HUES48 (cell line): ENCODE data around the gene GPALPP1.
"Not testable (repeated sequence)": the region's sequence is repeated elsewhere in the genome, so short reads cannot be mapped to it uniquely, and the experiment has no call there.

Source experiments
- H3K27ac ChIP-seq: one replicate; pipeline ENCODE4 v1.7.0; 2013; ENCODE audit warnings: low read depth, low read length, inconsistent platforms
- H3K27me3 ChIP-seq: 2 replicates; pipeline ENCODE4 v1.6.1; 2013; ENCODE audit warnings: mild to moderate bottlenecking, low read length; ENCODE audit not compliant: control insufficient read depth, insufficient read depth
- H3K36me3 ChIP-seq: 2 replicates; pipeline ENCODE4 v1.6.1; 2013; ENCODE audit warnings: low read length; ENCODE audit not compliant: control insufficient read depth, insufficient read depth
- H3K4me1 ChIP-seq: 2 replicates; pipeline ENCODE4 v1.6.1; 2013; ENCODE audit warnings: mild to moderate bottlenecking, low read length; ENCODE audit not compliant: control insufficient read depth, insufficient read depth
- H3K4me3 ChIP-seq: 2 replicates; pipeline ENCODE4 v1.5.1; 2013; ENCODE audit warnings: mild to moderate bottlenecking, low read depth, low read length
- H3K9ac ChIP-seq: 2 replicates; pipeline ENCODE4 v1.6.1; 2013; ENCODE audit warnings: mild to moderate bottlenecking, low read depth, low read length, moderate library complexity
- H3K9me3 ChIP-seq: 2 replicates; pipeline ENCODE4 v1.6.1; 2013; ENCODE audit warnings: low read length; ENCODE audit not compliant: control insufficient read depth, insufficient read depth

GPALPP1 gene

GRCh38 chr13:45007823-45008222 is 18.5 kb downstream of the GPALPP1 start:
- H3K9ac ChIP-seq = no peak overlapping the region
- H3K9me3 ChIP-seq = no peaks in the 10 kb centered on the region
- no peak overlapping the region for H3K4me3 ChIP-seq
- no peaks in the 10 kb centered on the region for H3K27me3 ChIP-seq
- peaks cover 68% of the 10 kb centered on the region for H3K36me3 ChIP-seq
- no peak overlapping the region for H3K27ac ChIP-seq
- H3K4me1 ChIP-seq = no peaks in the 10 kb centered on the region

DNA sequence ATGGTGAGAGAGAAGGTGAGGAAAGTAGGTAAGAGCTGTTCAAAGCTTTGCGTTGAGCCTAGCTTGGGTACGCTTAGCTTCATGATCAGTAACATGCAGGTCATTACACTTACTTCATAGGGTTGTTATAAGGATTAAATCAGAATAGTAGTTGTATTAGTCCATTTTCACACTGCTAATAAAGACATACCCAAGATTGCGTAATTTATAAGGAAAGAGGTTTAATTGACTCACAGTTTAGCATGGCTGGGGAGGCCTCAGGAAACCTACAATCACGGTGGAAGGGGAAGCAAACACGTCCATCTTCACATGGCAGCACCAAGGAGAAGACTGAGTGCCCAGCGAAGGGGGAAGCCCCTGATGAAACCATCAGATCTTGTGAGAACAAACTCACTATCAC is 21.9 kb downstream of the GPALPP1 start:
- no peaks in the 10 kb centered on the region for H3K4me1 ChIP-seq
- no peaks in the 10 kb centered on the region for H3K27me3 ChIP-seq
- H3K27ac ChIP-seq = no peak overlapping the region
- H3K9ac ChIP-seq = no peak overlapping the region
- no peaks in the 10 kb centered on the region for H3K9me3 ChIP-seq
- H3K4me3 ChIP-seq = no peak overlapping the region
- H3K36me3 ChIP-seq = peaks cover 67% of the 10 kb centered on the region

DNA sequence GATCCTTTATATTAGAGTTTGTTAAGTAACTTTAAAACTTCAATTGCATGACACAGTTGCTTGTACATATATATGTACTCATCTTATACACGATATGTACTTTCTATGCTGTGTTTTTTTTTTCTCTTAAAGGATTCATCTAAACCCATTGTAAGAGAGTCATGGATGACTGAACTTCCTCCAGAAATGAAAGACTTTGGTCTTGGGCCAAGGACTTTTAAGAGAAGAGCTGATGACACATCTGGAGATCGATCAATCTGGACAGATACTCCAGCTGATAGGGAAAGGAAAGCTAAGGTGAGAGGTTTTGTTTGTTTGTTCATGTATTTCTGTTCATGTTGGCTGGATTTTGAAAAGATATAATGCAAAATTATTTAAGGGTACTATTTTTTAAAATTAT is 26.0 kb downstream of the GPALPP1 start:
- no peaks in the 10 kb centered on the region for H3K4me1 ChIP-seq
- H3K36me3 ChIP-seq = peaks cover 38% of the 10 kb centered on the region
- no peaks in the 10 kb centered on the region for H3K27me3 ChIP-seq
- no peak overlapping the region for H3K4me3 ChIP-seq
- no peaks in the 10 kb centered on the region for H3K9me3 ChIP-seq
- H3K27ac ChIP-seq = no peak overlapping the region
- H3K9ac ChIP-seq = no peak overlapping the region

- H3K27ac ChIP-seq = no peak overlapping the region
- no peak overlapping the region for H3K9ac ChIP-seq
These were observed 27.6 kb downstream of the GPALPP1 start for GRCh38 chr13:45016792-45017425.

DNA sequence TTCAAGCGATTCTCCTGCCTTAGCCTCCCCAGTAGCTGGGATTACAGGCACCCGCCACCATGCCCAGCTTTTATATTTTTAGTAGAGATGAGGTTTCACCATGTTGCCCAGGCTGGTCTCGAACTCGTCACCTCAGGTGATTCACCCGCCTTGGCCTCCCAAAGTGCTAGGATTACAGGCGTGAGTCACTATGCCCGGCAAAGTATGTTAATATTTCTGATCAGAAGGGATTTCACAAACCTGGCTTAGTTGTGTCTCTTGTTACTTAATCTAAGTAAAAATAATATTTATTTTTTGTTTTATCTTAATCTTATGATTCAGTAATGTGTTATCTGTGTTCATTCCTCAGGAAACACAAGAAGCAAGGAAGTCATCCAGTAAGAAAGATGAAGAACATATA is 30.6 kb downstream of the GPALPP1 start:
- not testable (repeated sequence) for H3K4me3 ChIP-seq, H3K4me1 ChIP-seq, H3K27me3 ChIP-seq, H3K9ac ChIP-seq, H3K27ac ChIP-seq, H3K9me3 ChIP-seq
- peaks cover 44% of the 10 kb centered on the region for H3K36me3 ChIP-seq

More at GRCh38 chr13:45016792-45017425, 27.6 kb downstream of the GPALPP1 start:
- no peaks in the 10 kb centered on the region for H3K4me1 ChIP-seq
- H3K36me3 ChIP-seq = peaks cover 39% of the 10 kb centered on the region
- no peak overlapping the region for H3K4me3 ChIP-seq
- H3K27me3 ChIP-seq = no peaks in the 10 kb centered on the region
- no peaks in the 10 kb centered on the region for H3K9me3 ChIP-seq

DNA sequence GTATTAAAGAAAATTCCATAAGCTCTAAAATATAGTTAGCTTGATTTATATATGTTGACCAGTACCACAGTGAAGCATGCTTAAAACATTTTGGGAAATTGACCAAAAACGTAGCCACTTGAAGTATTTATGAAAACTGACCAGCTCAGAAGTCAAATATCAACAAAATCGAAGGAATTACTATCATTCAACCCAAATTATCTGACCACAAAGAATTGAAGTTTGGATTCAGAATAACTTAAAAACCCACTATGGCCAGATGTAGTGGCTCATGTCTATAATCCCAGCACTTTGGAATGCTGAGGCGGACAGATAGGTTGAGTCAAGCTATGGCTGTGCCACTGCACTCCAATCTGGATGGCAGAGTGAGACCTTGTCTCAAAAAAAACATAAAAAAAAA is 31.9 kb downstream of the GPALPP1 start:
- Histone ChIP-seq H3K9me3 (no peaks in the 10 kb centered on the region), H3K9ac (no peak overlapping the region), H3K36me3 (peaks cover 35% of the 10 kb centered on the region), H3K4me3 (no peak overlapping the region), H3K27ac (no peak overlapping the region), H3K4me1 (no peaks in the 10 kb centered on the region), H3K27me3 (no peaks in the 10 kb centered on the region)

- H3K9me3 ChIP-seq = no peaks in the 10 kb centered on the region
- H3K9ac ChIP-seq = no peak overlapping the region
- H3K36me3 ChIP-seq = peaks cover 35% of the 10 kb centered on the region
- no peaks in the 10 kb centered on the region for H3K27me3 ChIP-seq
- H3K27ac ChIP-seq = no peak overlapping the region
- H3K4me1 ChIP-seq = no peaks in the 10 kb centered on the region
- no peak overlapping the region for H3K4me3 ChIP-seq
These were observed 35.5 kb downstream of the GPALPP1 start for GRCh38 chr13:45024847-45025246.

DNA sequence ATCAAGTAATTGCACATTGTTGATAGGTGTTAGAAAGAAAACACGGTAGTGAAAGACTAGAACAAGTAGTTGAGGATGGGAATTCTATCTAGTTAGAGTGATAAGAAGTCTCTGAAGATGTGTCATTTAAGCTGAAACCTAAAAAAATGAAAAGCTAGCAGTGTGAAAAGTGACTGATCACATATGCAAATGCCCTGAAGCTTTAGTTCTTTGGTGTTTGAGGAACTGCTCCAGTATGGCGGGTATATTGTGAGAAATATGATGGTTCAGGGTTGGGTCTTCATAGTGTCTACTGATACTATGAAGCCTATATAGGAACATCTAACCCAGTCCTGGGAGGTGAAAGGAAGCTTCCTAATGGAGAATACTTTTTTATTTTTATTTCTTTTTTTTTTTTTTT is 45.0 kb downstream of the GPALPP1 start:
- Histone ChIP-seq H3K4me3 (no peak overlapping the region), H3K9me3 (no peaks in the 10 kb centered on the region), H3K9ac (no peak overlapping the region), H3K36me3 (0 out of 2 replicates have a peak, but pooled peaks cover 5% of the 10 kb centered on the region), H3K27me3 (no peaks in the 10 kb centered on the region), H3K27ac (no peak overlapping the region), H3K4me1 (no peaks in the 10 kb centered on the region)

GRCh38 chr13:45036206-45036605 is 46.9 kb downstream of the GPALPP1 start:
- Histone ChIP-seq H3K4me3 (no peak overlapping the region), H3K27ac (no peak overlapping the region), H3K9ac (no peak overlapping the region), H3K4me1 (no peaks in the 10 kb centered on the region), H3K36me3 (0 out of 2 replicates have a peak, but pooled peaks cover 5% of the 10 kb centered on the region), H3K9me3 (no peaks in the 10 kb centered on the region), H3K27me3 (no peaks in the 10 kb centered on the region)

- Histone ChIP-seq H3K36me3 (no peaks in the 10 kb centered on the region), H3K9ac (no peak overlapping the region), H3K9me3 (no peaks in the 10 kb centered on the region), H3K4me1 (no peaks in the 10 kb centered on the region), H3K27ac (no peak overlapping the region), H3K27me3 (no peaks in the 10 kb centered on the region), H3K4me3 (no peak overlapping the region)
These were observed 50.8 kb downstream of the GPALPP1 start for GRCh38 chr13:45040173-45040572.

DNA sequence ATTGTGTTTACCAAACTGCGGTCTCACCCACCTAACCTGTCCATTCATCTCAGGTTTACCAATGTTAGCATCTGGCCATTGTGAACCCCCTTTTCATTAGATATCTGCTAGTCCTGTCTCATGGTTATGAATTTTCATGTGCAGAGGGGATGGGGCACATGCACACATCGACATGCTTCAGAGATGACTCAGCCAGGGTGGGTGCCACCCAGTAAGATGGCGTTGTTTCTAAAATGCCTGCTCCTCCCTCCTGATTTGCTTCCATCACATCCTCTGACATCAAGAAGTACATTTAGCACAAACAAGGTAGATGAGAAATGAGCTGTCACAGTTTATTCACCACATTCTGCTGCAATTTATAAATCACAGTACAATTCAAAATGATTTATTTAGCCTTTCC is 51.3 kb downstream of the GPALPP1 start:
- H3K4me3 ChIP-seq = no peak overlapping the region
- no peak overlapping the region for H3K9ac ChIP-seq
- H3K9me3 ChIP-seq = no peaks in the 10 kb centered on the region
- no peaks in the 10 kb centered on the region for H3K27me3 ChIP-seq
- H3K27ac ChIP-seq = no peak overlapping the region
- no peaks in the 10 kb centered on the region for H3K36me3 ChIP-seq
- no peaks in the 10 kb centered on the region for H3K4me1 ChIP-seq
